A673 (cell line): ENCODE data around the gene ALPI.

ENCODE experiments used
- CTCF ChIP-seq: fragments of 300-800, 200-600 bp; sonication (generic); conservative IDR thresholded peaks from 2 replicates; pipeline ENCODE4 v1.5.1; 2017; ENCODE audit warnings: low read depth, mild to moderate bottlenecking, antibody characterized with exemption, low read length, moderate library complexity, mixed read lengths
- EZH2 ChIP-seq: fragments of 200-600 bp; sonication (generic); IDR thresholded peaks from 2 replicates; pipeline ENCODE4 v1.6.1; 2017; ENCODE audit warnings: borderline replicate concordance, low read depth, mild to moderate bottlenecking, mixed read lengths, antibody characterized with exemption, low read length; ENCODE audit not compliant: poor library complexity, severe bottlenecking

GRCh38 chr2:232438951-232439757 is 16.8 kb upstream of the ALPI start:
- peak; percentile 48 for TF ChIP-seq CTCF
- no peak for TF ChIP-seq EZH2
